IPS-NIHi7 (cell line): ENCODE data around the gene ST7L.

Experiments used
- DNase-seq: peaks from one replicate; pipeline ENCODE4 v3.0.0; 2012; ENCODE audit warnings: mixed read lengths; ENCODE audit errors: extremely low spot score

ST7L gene

DNA sequence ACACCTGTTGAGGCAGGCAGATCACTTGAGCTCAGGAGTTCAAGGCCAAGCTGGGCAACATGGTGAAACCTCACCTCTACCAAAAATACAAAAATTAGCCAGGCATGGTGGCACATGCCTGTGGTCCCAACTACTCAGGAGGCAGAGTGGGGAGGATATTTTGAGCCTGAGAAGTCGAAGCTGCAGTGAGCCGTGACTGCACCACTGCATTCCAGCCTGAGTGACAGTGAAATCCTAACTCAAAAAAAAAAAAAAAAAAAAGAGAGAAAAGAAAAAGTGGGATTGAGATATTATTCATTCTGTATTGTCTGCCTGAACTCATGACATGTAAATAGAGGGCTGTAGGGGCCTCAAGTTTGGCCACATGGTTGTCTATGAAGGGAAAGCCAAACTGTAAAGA is 72.9 kb downstream of the ST7L start:
- DNase-seq: no peak

DNA sequence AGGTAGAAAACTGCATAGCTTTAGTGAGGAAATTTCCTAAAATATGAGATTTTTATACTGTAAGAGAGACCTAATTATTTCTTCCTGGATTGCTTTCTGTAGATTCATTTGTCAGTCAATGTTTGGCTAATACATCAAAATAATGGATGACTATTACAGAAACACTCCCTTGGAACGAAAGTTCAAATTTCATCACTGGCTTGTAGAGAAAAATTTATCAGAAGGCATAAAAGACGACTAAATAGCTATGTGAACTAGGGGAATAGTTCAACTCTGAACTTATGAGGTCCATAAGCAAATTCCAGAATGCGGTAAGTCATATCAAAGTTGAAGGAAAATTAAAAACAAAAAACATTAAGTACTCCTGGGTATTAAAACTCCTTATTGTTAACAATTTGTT is 74.2 kb downstream of the ST7L start:
- no peak for DNase-seq

DNA sequence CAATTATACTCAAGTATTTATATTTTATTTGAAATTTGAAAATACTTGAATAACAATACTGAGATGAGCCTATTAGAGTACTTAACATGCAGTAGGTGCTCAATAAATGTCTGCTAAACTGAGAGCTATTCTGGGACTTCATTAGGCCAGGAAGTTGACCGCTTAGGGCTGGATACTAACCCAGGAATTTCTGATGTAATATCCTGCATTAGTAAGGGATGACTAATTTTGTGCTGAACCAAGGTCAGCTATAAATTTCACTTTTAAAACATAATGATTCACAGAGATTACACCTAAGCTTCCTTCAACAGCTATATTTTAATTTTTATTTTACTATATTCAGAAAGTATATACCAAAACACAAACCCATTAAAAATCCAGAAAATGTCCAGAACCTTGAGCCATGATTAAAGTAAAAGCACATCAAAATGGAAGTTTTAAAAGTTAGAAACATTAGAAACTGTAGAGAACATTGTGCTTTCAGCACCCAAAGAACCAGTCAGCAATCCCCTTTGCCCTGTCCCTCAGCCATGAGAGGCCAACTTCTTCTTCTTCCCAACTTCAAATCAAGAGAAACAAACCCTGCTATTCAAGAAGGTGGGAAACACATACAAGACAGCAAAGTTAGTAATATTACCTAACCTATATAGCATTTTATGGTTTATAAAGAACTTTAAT is 74.8 kb downstream of the ST7L start:
- no peak for DNase-seq

DNA sequence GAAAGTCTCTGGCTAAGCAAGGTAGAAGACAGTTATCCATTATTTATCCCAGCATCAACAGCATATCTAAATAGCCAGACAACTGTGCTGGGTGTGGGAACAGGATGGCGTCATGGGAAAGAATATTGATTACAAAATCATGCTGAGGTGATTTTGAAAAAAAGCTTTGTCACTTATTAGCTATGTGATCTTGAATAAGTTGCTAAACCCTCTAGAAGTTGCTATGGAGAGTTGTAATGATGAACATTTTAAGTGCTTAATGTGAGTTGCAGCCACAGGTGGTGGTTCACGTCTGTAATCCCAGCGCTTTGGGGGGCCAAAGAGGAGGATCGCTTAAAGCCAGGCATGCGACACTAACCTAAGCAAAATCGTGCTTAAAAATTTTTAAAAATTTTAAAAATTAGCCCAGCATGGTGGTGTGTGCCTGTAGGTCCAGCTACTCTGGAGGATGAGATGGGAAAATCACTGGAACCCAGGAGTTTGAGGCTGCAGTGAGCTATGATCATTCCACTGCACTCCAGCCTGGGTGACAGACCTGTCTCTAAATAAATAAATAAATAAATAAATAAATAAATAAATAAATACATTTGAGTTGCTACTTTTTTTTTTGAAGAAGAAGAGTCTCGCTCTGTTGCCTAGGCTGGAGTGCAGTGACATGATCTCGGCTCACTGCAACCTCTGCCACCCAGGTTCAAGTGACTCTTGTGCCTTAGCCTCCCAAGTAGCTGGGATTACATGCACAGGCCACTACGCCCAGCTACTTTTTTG is 76.6 kb downstream of the ST7L start:
- no peak for DNase-seq

DNA sequence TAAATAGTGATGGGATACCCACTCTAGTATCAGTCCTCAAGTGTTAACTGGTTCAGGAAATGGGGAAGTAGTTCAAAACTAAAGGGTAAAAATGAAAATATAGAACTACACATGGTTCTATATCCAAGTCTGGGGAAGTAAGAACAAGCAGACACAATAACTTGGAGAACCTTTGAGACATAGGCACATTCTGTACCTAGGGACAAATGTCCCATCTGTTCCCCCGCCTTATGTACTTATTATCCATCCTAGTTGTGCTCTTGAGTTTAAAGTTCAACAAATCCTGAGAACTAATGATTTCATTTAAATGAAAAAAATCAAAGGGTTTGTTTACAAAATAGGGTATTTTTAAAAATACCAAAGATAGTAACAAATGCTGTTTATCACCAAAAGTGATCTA is 77.6 kb downstream of the ST7L start:
- no peak for DNase-seq

DNA sequence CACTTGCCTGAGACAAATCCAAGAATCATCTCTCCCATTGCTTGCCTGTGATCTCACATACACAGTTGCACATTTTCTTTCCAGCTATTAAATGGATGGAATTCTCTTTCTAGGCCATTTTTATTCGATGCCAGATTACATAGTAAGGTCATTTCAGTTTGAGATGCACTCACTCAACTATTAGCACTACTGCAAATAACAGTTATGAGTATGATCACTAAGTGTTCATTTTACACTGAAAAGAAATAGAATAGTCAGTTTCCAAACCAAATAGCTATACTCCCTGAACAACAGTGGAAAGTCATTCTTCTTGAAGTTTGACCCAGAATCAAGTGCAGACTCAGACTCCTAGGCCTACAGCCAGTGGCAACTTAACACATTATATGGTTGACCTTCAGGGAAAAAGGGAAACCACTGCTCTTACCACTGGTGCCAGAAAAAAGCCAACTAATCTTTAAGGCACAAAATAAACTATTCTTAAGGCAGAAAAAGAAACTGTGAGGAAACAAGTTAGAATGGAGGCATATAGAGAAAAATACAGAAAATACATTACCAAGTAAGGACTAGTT is 78.6 kb downstream of the ST7L start:
- DNase-seq: no peak

DNA sequence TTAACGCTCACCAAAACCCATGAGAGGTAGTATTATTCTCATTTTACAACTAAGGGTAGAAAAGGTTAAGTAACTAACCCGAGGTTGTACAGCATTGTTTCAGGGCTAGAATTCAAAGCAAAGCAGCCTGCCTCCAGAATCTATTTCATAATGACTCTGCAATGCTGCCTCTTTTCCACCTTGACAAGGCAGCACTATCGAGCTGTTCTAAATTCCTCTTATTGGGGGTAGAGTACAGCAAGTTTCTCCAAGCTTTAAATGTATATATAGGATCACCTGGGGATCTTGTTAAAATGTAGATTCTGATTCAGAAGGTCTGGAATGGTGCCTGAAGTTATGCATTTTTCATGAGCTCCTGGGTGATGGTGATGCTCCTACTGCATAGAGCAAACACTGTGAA is 80.1 kb downstream of the ST7L start:
- DNase-seq: no peak

DNA sequence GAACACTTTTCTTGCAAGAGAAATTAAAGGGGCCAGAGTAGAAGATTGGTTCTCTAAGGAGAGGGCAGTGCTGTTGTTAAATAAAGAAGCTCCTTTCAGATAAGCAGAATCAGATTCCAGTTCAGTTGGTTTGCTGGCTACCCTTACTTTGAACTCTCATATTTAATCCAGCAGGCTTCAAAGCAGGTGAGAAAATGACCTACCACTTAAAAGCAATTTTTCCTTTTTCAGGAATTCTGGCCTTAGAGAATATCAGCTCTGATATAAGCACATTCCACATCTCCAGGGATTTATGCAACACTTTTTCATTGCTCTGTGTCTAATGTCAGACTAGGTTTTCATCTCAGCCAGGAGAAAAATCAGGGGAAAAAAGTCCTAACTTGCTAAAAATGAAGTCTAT is 81.5 kb downstream of the ST7L start:
- DNase-seq: no peak

DNA sequence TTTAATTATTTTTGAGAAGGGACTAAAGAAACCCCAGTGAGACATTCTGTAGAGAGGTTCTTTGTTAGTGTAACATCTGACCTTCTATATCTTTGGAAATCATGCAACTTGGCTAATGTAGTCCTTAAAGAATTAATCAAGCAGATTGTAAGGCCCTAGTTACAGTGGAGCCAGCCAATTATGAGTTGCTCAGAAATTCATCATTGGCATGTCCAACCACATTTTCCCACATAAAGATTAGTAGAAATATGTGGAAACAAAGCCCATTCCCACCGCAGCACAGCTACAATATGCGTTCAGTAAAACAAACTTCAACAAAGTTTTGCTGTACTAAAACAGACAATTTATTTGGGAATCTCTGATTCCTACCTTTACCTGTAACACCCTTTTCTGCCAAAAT is 82.4 kb downstream of the ST7L start:
- no peak for DNase-seq

DNA sequence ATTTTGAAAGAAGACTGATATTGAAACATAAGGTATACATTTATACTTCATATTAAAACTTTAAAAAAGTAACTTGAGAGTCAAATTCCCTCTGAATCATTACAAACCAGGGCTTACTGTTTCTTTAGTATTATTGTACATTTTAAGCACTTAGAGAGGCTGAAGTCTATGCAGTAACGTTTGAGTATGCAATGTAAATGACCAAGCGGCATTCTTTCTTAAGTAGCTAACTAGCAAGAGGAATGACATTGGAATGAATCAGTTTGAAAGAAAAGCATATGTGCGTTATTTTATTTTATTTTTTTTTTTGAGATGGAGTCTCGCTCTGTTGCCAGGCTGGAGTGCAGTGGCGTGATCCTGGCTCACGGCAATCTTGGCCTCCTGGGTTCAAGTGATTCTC is 85.9 kb downstream of the ST7L start:
- DNase-seq: no peak

DNA sequence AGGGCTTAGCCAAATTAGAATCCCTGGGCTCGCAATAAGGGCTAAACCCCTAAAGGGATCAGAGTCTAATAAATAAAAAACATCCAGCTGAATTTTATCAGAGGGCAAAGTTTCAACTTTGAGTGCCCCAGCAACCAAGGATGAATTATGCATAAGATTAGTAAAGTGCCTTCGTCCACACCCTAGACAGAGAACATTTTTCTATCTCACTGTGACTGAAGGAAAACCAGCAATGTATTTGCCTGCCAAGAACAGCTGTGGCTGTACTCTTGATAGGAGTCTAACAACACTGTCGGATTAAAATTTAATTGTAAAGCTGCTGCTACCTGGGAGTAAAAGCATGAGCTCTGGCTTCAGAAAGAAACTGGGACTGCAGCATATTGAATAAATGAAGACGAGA is 86.9 kb downstream of the ST7L start:
- no peak for DNase-seq

DNA sequence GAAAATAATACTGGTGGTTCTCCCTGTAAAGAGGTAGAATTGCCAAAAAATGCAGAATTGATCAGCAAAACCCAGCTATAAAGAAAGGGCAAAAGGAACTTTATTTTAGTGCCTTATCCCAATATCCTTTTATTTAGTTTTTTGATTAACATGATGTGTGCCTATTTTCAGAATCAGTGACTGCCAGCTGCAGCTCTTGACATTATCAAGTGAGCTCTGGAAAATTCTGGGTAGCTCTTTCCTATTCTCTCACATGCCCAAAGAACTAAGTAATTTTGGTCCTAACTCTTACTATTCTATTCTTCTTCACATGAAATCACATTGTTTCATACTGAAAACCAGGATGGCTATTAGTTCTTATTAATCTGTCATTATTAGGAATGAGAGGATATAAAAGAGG is 88.1 kb downstream of the ST7L start:
- DNase-seq: no peak

DNA sequence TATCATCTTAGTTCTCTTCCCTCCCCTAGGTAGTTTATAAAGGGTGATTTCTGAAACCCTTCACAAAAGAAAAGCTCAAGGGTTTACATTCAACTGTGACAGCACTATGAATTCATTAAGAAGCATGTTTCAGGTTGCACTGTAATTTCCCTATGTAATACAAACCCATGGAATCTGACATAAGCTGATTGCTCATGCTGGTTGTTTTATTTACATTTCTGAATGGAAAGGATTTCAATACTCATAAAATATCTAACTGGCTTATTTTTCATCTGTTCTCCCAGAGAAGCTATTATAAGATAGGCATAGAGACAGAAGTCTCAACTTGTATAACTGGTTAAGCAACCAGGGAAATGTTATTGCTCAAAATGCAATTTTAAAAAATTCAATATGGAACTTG is 89.6 kb downstream of the ST7L start:
- no peak for DNase-seq

DNA sequence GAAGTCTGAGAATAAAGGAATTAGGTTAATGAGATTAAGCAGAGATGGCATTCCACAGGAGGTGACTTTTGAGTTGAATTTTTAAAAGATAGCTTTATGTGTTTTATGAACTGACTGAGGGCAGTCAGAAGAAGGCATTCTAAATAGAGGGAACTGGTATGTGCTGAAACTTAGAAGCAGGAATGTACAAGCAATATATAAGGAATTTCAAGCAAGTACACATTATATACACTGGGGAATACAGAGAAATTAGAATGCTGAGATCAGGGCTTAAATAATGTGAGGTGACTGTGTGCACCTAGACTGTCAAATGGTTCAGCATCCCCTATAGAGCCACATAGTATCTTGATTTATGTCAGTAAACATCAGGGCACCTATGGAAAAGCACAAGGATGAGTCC is 90.9 kb downstream of the ST7L start:
- no peak for DNase-seq

DNA sequence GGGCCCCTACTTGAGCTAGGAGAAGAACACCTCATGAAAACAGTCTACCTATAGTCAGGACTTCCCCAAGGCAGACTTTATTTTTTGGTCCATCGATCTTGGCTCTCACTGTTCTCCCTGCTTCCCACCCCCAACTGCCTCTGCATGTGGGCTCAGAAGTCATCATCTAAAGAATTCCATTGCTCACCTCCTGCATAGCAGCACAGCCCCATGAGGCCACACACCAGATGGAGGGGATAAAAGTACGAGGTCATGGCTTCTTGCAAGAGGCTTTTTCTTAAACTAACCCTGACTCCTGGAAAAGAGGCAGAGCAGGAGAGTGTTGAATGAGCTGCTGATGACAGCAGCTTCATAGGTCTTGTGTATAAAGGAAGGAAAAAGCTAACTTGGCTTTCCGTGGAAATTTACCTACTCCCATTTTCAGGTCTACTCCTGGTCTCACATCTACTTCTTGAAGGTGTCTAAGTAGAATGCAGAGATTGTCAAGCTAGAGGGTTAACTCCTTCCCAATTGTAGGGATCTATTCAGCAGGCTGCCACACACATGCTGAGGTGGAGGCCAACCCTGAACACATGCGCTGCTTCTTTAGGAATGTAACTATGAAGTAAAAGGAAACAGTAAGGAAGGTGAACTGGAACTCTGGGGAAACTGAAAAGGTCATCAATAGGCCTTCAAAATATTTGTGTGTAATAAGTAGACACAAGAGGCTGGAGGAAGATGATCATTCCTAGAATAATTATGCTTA is 91.5 kb downstream of the ST7L start:
- DNase-seq: no peak

DNA sequence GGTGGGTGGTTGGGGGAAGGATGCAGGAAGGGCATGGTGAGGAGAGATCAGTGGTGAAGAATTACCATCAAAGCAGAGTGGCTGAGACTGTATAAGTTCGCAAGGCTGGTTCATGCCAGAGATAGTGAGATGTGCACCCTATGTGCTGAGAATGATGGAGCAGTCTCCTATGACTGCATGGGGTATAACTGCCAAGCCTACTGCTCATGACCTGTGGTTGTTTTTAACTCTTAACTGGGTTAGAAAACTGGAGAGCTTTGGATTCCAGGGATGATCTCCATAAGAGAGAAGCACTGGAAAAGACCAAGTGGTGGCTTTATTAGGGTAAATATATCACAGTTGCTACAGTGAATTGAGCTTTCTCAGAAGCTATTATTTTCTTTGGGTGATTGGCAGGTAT is 94.0 kb downstream of the ST7L start:
- DNase-seq: no peak

DNA sequence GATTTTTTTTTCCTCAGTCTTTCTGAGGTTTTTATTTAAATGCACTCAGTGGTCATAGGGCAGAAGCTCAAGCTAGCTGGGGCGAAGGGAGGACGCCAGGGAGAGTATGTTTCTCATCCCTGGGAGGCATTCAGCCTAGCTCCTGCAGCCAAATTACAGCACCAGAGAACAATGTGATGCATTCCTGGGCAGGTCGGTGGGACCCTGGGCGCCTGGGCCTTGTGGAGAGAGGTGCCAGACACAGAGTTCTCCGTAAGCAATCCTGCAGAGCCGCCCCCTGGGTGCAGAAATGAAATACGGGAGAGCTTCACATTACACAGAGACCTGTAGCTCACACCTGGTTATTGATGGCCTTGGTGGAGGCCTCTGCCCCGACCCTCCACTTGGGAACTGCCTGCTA is 94.7 kb downstream of the ST7L start:
- peak; percentile 76 for DNase-seq

DNA sequence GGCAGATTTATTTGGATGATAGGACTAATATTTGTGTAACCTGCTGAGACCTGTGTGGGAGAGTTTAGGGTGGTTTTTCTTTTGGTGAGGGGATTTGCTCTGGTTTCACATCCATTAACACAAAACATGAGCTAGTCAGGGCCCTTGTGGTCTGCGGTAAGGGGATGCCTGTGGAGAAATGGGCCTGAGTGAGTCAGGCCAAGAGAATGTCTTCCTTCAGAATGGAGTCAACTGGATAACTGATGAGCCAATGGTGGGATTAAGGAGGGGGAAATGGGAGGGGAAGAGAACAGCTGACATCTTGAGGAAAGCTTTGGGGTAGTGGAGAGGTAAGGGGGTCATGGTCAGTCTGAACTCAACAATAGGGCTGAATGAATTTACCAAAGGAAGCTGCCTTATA is 96.3 kb downstream of the ST7L start:
- DNase-seq: peak; percentile 53

DNA sequence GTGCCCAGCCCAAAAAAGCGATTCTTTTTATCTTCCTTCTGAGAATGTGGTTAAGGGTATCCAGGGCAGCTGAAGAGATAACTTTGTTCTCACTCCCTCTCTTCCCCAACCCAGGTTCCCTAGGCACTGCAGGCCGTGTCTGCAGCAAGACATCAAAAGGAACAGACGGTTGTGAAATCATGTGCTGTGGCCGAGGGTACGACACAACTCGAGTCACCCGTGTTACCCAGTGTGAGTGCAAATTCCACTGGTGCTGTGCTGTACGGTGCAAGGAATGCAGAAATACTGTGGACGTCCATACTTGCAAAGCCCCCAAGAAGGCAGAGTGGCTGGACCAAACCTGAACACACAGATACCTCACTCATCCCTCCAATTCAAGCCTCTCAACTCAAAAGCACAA is 98.8 kb downstream of the ST7L start:
- DNase-seq: no peak

DNA sequence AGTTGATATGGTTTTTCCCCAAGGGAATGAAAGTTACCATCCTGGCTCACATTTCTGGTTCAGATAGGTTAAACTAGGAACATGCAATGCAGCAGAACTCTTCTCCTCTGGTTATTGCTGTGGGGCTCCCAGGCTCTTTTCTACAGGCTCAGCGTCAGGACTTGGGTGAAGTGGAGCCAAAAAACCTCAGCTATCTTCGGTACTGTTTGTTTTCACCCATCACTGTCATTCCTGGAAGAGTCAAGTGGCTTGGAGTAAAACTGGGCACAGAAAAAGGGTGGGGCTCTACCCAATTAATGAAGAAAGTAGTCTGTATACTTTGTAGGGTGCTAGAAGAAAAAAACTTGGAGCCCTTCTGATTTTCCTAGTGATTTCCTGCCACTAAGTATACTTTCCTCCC is 100.8 kb downstream of the ST7L start:
- no peak for DNase-seq

DNA sequence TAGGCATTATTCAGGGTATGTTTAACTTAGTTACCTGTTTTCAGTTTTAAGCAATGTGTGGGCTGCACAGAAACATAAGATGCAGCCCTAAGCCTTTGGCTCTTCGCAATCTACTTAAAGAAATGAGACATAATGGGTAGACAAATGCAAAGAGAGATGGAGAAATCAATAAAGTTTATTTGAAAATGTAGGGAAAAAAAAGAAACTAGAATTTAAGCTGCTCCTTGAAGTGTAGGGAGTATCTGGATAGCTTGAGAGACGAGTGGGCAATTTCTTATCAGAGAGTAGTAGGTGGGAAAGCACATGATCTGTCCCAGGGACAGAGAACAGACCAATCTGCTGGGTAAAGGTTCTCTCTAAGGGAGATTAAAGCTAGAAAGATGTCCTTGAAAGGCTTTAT is 101.3 kb downstream of the ST7L start:
- DNase-seq: no peak

DNA sequence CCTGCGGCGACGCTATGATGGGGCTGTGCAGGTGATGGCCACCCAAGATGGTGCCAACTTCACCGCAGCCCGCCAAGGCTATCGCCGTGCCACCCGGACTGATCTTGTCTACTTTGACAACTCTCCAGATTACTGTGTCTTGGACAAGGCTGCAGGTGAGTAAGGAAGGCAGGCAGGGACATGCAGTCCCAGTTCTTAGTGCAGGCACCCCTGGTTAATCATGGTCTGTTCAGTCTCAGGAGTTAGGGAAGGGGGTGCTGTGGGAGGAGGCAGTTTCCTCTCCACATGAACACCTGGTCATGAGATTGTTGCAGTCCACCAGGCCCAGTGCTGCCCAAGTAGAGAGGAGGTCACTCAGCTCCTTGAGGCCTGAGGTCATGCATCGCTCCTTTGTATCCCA is 101.7 kb downstream of the ST7L start:
- no peak for DNase-seq

DNA sequence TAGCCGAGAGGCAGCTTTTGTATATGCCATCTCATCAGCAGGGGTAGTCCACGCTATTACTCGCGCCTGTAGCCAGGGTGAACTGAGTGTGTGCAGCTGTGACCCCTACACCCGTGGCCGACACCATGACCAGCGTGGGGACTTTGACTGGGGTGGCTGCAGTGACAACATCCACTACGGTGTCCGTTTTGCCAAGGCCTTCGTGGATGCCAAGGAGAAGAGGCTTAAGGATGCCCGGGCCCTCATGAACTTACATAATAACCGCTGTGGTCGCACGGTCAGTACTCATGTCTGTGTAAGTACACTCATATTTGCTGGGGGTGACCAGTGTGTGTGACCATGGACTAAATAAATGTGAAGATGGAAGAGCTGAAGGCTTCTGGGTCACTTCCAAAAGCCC is 102.8 kb downstream of the ST7L start:
- no peak for DNase-seq
